GM20000 (cell line): ENCODE data around the gene KIFAP3.

Experiments used
- DNase-seq: peaks from one replicate; pipeline ENCODE4 v3.0.0; 2012; ENCODE audit warnings: low spot score
- CTCF ChIP-seq: IDR thresholded peaks from 2 replicates; pipeline ENCODE4 v1.5.1; 2012; ENCODE audit warnings: mild to moderate bottlenecking, control low read depth; ENCODE audit errors: extremely low read depth, missing control alignments

KIFAP3 gene

GRCh38 chr1:170048515-170048914 is 26.0 kb downstream of the KIFAP3 start:
- TF ChIP-seq CTCF: no peak

GRCh38 chr1:170044187-170044586 is 30.3 kb downstream of the KIFAP3 start:
- TF ChIP-seq CTCF: no peak
- DNase-seq: no peak

More at GRCh38 chr1:170048515-170048914, 26.0 kb downstream of the KIFAP3 start:
- no peak for DNase-seq

GRCh38 chr1:170041423-170042192 is 32.9 kb downstream of the KIFAP3 start:
- DNase-seq: no peak
- no peak for TF ChIP-seq CTCF

GRCh38 chr1:170032531-170033280 is 41.8 kb downstream of the KIFAP3 start:
- DNase-seq: no peak
- no peak for TF ChIP-seq CTCF

GRCh38 chr1:170030212-170030611 is 44.3 kb downstream of the KIFAP3 start:
- DNase-seq: no peak
- TF ChIP-seq CTCF: no peak

GRCh38 chr1:170027760-170028159 is 46.7 kb downstream of the KIFAP3 start:
- DNase-seq: no peak
- TF ChIP-seq CTCF: no peak

GRCh38 chr1:170020859-170021258 is 53.6 kb downstream of the KIFAP3 start:
- no peak for TF ChIP-seq CTCF
- no peak for DNase-seq
